IMR-90 (cell line): ENCODE data around the gene TEX53. TPM values are rescaled to one million over a fixed set of nuclear protein-coding genes. Genes with fewer than 3 reads are reported as not detected.

Experiments
- ATAC-seq: fragments of 200-7000 bp; cut with Tn5 transposase; 2 replicates; pipeline ENCODE4 v1.9.1; 2020; ENCODE audit warnings: low read depth, mild to moderate bottlenecking, moderate library complexity
- BruUV-seq: library from RNA; stranded (reverse); fragments of 400-500 nt; replicated peaks from 2 replicates; lab custom pipeline; 2021; lab: Mats Ljungman, UMichigan
- CTCF ChIA-PET: fragments of 300-600 bp; formaldehyde crosslinking; extraction: SDS; loops from one replicate; lab custom pipeline; 2021; ENCODE audit warnings: antibody characterized with exemption; lab: Yijun Ruan, JAX
- POLR2A ChIA-PET: fragments of 300-600 bp; sonication (Branson Sonifier 250); formaldehyde crosslinking; loops from one replicate; lab custom pipeline; 2022; ENCODE audit warnings: antibody characterized with exemption; ENCODE audit not compliant: unreplicated experiment; lab: Charles Lee
- DNase-seq: peaks from one replicate; pipeline ENCODE4 v3.0.0; 2013
- H2AFZ ChIP-seq: replicated peaks from 2 replicates; pipeline ENCODE3; 2013; ENCODE audit warnings: low read length, mild to moderate bottlenecking; ENCODE audit not compliant: poor library complexity
- H2AK5ac ChIP-seq: 2 replicates; pipeline ENCODE4 v1.6.1; 2013; ENCODE audit warnings: low read depth, low read length, inconsistent platforms
- H2AK9ac ChIP-seq: replicated peaks from 2 replicates; pipeline ENCODE3; 2013; ENCODE audit warnings: mild to moderate bottlenecking, low read depth, low read length, moderate library complexity; ENCODE audit not compliant: poor library complexity
- H2BK120ac ChIP-seq: 2 replicates; pipeline ENCODE4 v1.6.1; 2013; ENCODE audit warnings: low read depth, low read length, inconsistent platforms
- H2BK15ac ChIP-seq: 3 replicates; pipeline ENCODE4 v1.6.1; 2013; ENCODE audit warnings: low read depth, low read length, inconsistent platforms
- H2BK20ac ChIP-seq: 2 replicates; pipeline ENCODE4 v1.6.1; 2013; ENCODE audit warnings: low read depth, mild to moderate bottlenecking, inconsistent platforms, low read length, moderate library complexity
- H2BK5ac ChIP-seq: 2 replicates; pipeline ENCODE4 v1.6.1; 2013; ENCODE audit warnings: mild to moderate bottlenecking, low read depth, low read length, inconsistent platforms; ENCODE audit not compliant: poor library complexity, severe bottlenecking
- H3K14ac ChIP-seq: replicated peaks from 2 replicates; pipeline ENCODE4 v1.6.1; 2013; ENCODE audit warnings: low read depth, low read length, inconsistent platforms
- H3K18ac ChIP-seq: 2 replicates; pipeline ENCODE4 v1.6.1; 2013; ENCODE audit warnings: low read depth, low read length, control low read depth
- H3K23ac ChIP-seq: 2 replicates; pipeline ENCODE4 v1.6.1; 2013; ENCODE audit warnings: low read depth, low read length, inconsistent platforms
- H3K27ac ChIP-seq: 2 replicates; pipeline ENCODE4 v1.5.1; 2013; ENCODE audit warnings: mild to moderate bottlenecking, control low read depth, low read length; ENCODE audit not compliant: insufficient read depth
- H3K27me3 ChIP-seq: 2 replicates; pipeline ENCODE4 v1.6.1; 2013; ENCODE audit warnings: low read length; ENCODE audit not compliant: control insufficient read depth, insufficient read depth
- H3K36me3 ChIP-seq: 2 replicates; pipeline ENCODE4 v1.6.1; 2013; ENCODE audit warnings: low read length, mixed read lengths; ENCODE audit not compliant: control insufficient read depth, insufficient read depth
- H3K4ac ChIP-seq: 2 replicates; pipeline ENCODE4 v1.6.1; 2013; ENCODE audit warnings: low read depth, low read length, inconsistent platforms
- H3K4me1 ChIP-seq: 2 replicates; pipeline ENCODE4 v1.6.1; 2013; ENCODE audit warnings: low read length, mixed read lengths; ENCODE audit not compliant: control insufficient read depth, insufficient read depth
- H3K4me2 ChIP-seq: 2 replicates; pipeline ENCODE4 v1.6.1; 2013; ENCODE audit warnings: low read depth, mild to moderate bottlenecking, control low read depth, low read length, moderate library complexity
- H3K4me3 ChIP-seq: 2 replicates; pipeline ENCODE4 v1.5.1; 2013; ENCODE audit warnings: low read depth, mild to moderate bottlenecking, control low read depth, low read length, moderate library complexity; ENCODE audit not compliant: insufficient read depth
- H3K56ac ChIP-seq: 2 replicates; pipeline ENCODE4 v1.6.1; 2013; ENCODE audit warnings: low read length, inconsistent platforms; ENCODE audit not compliant: insufficient read depth; ENCODE audit errors: extremely low read depth
- H3K79me1 ChIP-seq, 2 experiments: 2 replicates each; pipeline ENCODE4 v1.6.1; 2013; ENCODE audit warnings: low read length in 2 of 2, inconsistent platforms in 1 of 2, low read depth in 1 of 2
- H3K9ac ChIP-seq: 2 replicates; pipeline ENCODE4 v1.6.1; 2013; ENCODE audit warnings: low read depth, low read length, control low read depth
- H3K9me1 ChIP-seq: 2 replicates; pipeline ENCODE4 v1.6.1; 2013; ENCODE audit warnings: low read length, inconsistent platforms; ENCODE audit not compliant: insufficient read depth
- H3K9me3 ChIP-seq: 2 replicates; pipeline ENCODE4 v1.6.1; 2013; ENCODE audit warnings: low read length; ENCODE audit not compliant: control insufficient read depth, insufficient read depth
- H4K20me1 ChIP-seq: 2 replicates; pipeline ENCODE4 v1.6.1; 2013; ENCODE audit warnings: low read length, inconsistent platforms; ENCODE audit not compliant: insufficient read depth
- H4K5ac ChIP-seq: 2 replicates; pipeline ENCODE4 v1.6.1; 2013; ENCODE audit warnings: mild to moderate bottlenecking, low read depth, low read length, control low read depth
- H4K8ac ChIP-seq, 2 experiments: 2 replicates each; pipeline ENCODE4 v1.6.1; 2013; ENCODE audit warnings: low read depth in 2 of 2, low read length in 2 of 2, control low read depth in 1 of 2, inconsistent platforms in 1 of 2
- H4K91ac ChIP-seq: 2 replicates; pipeline ENCODE4 v1.6.1; 2013; ENCODE audit warnings: low read depth, low read length, inconsistent platforms; ENCODE audit not compliant: insufficient read depth
- BHLHE40 ChIP-seq: fragments of 150-350 bp; IDR thresholded peaks from 2 replicates; pipeline ENCODE4 v1.6.1; 2016; ENCODE audit warnings: mild to moderate bottlenecking, low read depth, low read length
- CEBPB ChIP-seq: IDR thresholded peaks from 2 replicates; pipeline ENCODE4 v1.6.1; 2012; ENCODE audit warnings: low read depth, low read length, improper control_type of control experiment
- CHD1 ChIP-seq: IDR thresholded peaks from 2 replicates; pipeline ENCODE4 v1.6.1; 2012; ENCODE audit warnings: low read depth, low read length, improper control_type of control experiment
- CTCF ChIP-seq: conservative IDR thresholded peaks from 2 replicates; pipeline ENCODE4 v1.5.1; 2012; ENCODE audit warnings: mild to moderate bottlenecking, low read depth, low read length, improper control_type of control experiment
- ELK1 ChIP-seq: fragments of 150-350 bp; IDR thresholded peaks from 2 replicates; pipeline ENCODE4 v1.6.1; 2016; ENCODE audit warnings: low read depth, mild to moderate bottlenecking, low read length, moderate library complexity, borderline replicate concordance
- FOS ChIP-seq: fragments of 150-350 bp; IDR thresholded peaks from 2 replicates; pipeline ENCODE4 v1.6.1; 2016; ENCODE audit warnings: low read depth, low read length
- MAFK ChIP-seq: IDR thresholded peaks from 2 replicates; pipeline ENCODE4 v1.6.1; 2012; ENCODE audit warnings: low read depth, low read length, improper control_type of control experiment
- MAZ ChIP-seq: IDR thresholded peaks from 2 replicates; pipeline ENCODE4 v1.6.1; 2012; ENCODE audit warnings: low read depth, mild to moderate bottlenecking, low read length, improper control_type of control experiment, moderate library complexity, borderline replicate concordance
- MXI1 ChIP-seq: IDR thresholded peaks from 2 replicates; pipeline ENCODE4 v1.6.1; 2012; ENCODE audit warnings: low read depth, mild to moderate bottlenecking, low read length, moderate library complexity, borderline replicate concordance
- NFE2L2 ChIP-seq: fragments of 150-350 bp; IDR thresholded peaks from 2 replicates; pipeline ENCODE4 v1.6.1; 2016; ENCODE audit warnings: low read depth, mild to moderate bottlenecking, low read length
- POLR2A ChIP-seq: IDR thresholded peaks from 2 replicates; pipeline ENCODE4 v1.6.1; 2012; ENCODE audit warnings: mild to moderate bottlenecking, low read depth, low read length
- RAD21 ChIP-seq: IDR thresholded peaks from 2 replicates; pipeline ENCODE4 v1.6.1; 2012; ENCODE audit warnings: low read length, improper control_type of control experiment
- RCOR1 ChIP-seq: IDR thresholded peaks from 2 replicates; pipeline ENCODE4 v1.6.1; 2012; ENCODE audit warnings: mild to moderate bottlenecking, low read length, improper control_type of control experiment; ENCODE audit not compliant: insufficient replicate concordance
- RFX5 ChIP-seq: IDR thresholded peaks from 2 replicates; pipeline ENCODE4 v1.8.0; 2012; ENCODE audit warnings: low read depth, mild to moderate bottlenecking, low read length, moderate library complexity
- SMC3 ChIP-seq: fragments of 150-350 bp; IDR thresholded peaks from 2 replicates; pipeline ENCODE4 v1.6.1; 2016; ENCODE audit warnings: low read depth, mild to moderate bottlenecking, antibody characterized with exemption, low read length, moderate library complexity
- USF2 ChIP-seq: fragments of 150-350 bp; IDR thresholded peaks from 2 replicates; pipeline ENCODE4 v1.6.1; 2017; ENCODE audit warnings: mild to moderate bottlenecking, antibody characterized with exemption, low read length, low read depth
- WGBS, 2 experiments: methylation state at CpG; one replicate each; pipeline versions ENCODE4 v1.1.5 to v1.1.7; 2013; ENCODE audit warnings: missing lambda C conversion rate in 2 of 2; ENCODE audit not compliant: insufficient read length in 1 of 2; ENCODE audit errors: extremely low coverage in 2 of 2; 5-methylcytosine and 5-hydroxymethylcytosine counted together
- dilution Hi-C: fragments of 300-500 bp; cut with HindIII; formaldehyde crosslinking; loops from one replicate; pipeline ENCODE4 v1.14.3; 2018; ENCODE audit warnings: low sequenced_read_pairs; ENCODE audit not compliant: unreplicated experiment
- in situ Hi-C: fragments of 300-500 bp; cut with MboI; formaldehyde crosslinking; loops from 3 replicates; pipeline ENCODE4 v1.14.3; 2019; ENCODE audit warnings: low sequenced_read_pairs, inconsistent platforms, mixed read lengths
- intact Hi-C: fragments of 100-400 bp; cut with micrococcal nuclease; formaldehyde crosslinking; loops from 2 replicates; pipeline ENCODE4 v1.10.0; 2022
- polyA plus RNA-seq, 3 experiments: library from polyadenylated mRNA; depleted of rRNA; stranded (reverse); fragments of >200 nt; gene quantifications; 2 replicates each; pipeline ENCODE4 v1.2.3, GENCODE V29; 2012; ENCODE audit warnings: low replicate concordance in 1 of 3
- total RNA-seq: library from RNA; depleted of rRNA; stranded (reverse); fragments of >200 nt; gene quantifications from 2 replicates; pipeline ENCODE4 v1.2.3, GENCODE V29; 2012

The TEX53 gene
- total and polyA plus RNA-seq, 2 of the 4 experiments (the other 2 are of a cell fraction), result not detected

GRCh38 chr9:114643001-114643400, 14.6 kb downstream of the TEX53 start:
- in situ Hi-C loops, result loop anchor here (10.0 kb wide), 1 partner anchor 208 kb away; no protein-coding TSS in a partner anchor
- Histone ChIP-seq H2BK15ac (no peak overlapping the region), H3K36me3 (peaks cover 16% of the 10 kb centered on the region), H2AFZ (no peak overlapping the region), H3K9me1 (peaks cover 4% of the 10 kb centered on the region; the same call in 1 of the 2 replicates), H3K4me1 (no peaks in the 10 kb centered on the region), H3K4me3 (no peak overlapping the region), H3K4me2 (no peak overlapping the region), H2AK5ac (no peak overlapping the region), H3K9me3 (no peaks in the 10 kb centered on the region), H3K18ac (no peak overlapping the region), H3K27me3 (no peaks in the 10 kb centered on the region), H4K8ac (no peak overlapping the region), H2BK20ac (no peak overlapping the region), H2BK120ac (no peak overlapping the region), H4K5ac (no peak overlapping the region), H3K27ac (no peak overlapping the region), H4K91ac (no peak overlapping the region), H3K79me1 (no peaks in the 10 kb centered on the region), H3K14ac (no peak overlapping the region), H2AK9ac (no peak overlapping the region), H3K9ac (no peak overlapping the region), H3K56ac (no peak overlapping the region), H3K4ac (no peak overlapping the region), H3K23ac (no peak overlapping the region), H4K20me1 (no peaks in the 10 kb centered on the region), H2BK5ac (no peak overlapping the region)
- TF ChIP-seq MAZ (no peak), CEBPB (no peak), MAFK (no peak), BHLHE40 (no peak), RFX5 (no peak), USF2 (no peak), MXI1 (no peak), POLR2A (no peak), RAD21 (no peak), RCOR1 (no peak), ELK1 (no peak), NFE2L2 (no peak), CHD1 (no peak), FOS (no peak), SMC3 (no peak), CTCF (no peak)
- ATAC-seq, result no peak
- intact Hi-C loops, result no loop called here
- dilution Hi-C loops, result no loop called here
- POLR2A ChIA-PET, result no interaction called here
- CTCF ChIA-PET, result no interaction called here
- BruUV-seq, result no TSS peak
- DNase-seq, result no peak
- WGBS, 2 experiments, result 100% methylated on average over 1 of the region's 8 CpGs; no CpG with 5 or more reads in 1 of the 2 experiments
